Fibroblast of the aortic adventitia (primary cell): ENCODE results near the gene JAML. TPM values are rescaled to one million over a fixed set of nuclear protein-coding genes. Genes with fewer than 3 reads are reported as not detected.
A peak's percentile ranks its signal among the peaks of the same experiment; 100 is the strongest.

Source experiments
- DNase-seq: peaks from one replicate; pipeline ENCODE4 v3.0.0-alpha.2; 2010; ENCODE audit warnings: low read depth
- H3K4me3 ChIP-seq: 2 replicates; pipeline ENCODE4 v1.5.1; 2011; ENCODE audit warnings: low read depth, mild to moderate bottlenecking, control low read depth, low read length, moderate library complexity
- CTCF ChIP-seq: IDR thresholded peaks from 2 replicates; pipeline ENCODE4 v1.5.1; 2011; ENCODE audit warnings: mild to moderate bottlenecking, low read length, control low read depth, inconsistent platforms; ENCODE audit not compliant: insufficient read depth
- small RNA-seq: library from RNA; depleted of rRNA; stranded (forward); fragments of <200 nt; gene quantifications from one replicate; pipeline ENCODE3, GENCODE V24; 2012
- total RNA-seq: library from RNA; depleted of rRNA; stranded (reverse); fragments of >200 nt; gene quantifications from 2 replicates; pipeline ENCODE4 v1.2.3, GENCODE V29; 2012; ENCODE audit warnings: low replicate concordance

Gene JAML
- total RNA-seq, 1 donor, result not detected

- peak; percentile 91 for TF ChIP-seq CTCF
- DNase-seq, result peak; percentile 60
- peak overlapping the region; percentile 60 for H3K4me3 ChIP-seq
These were observed 79.3 kb downstream of the JAML start for GRCh38 chr11:118145285-118146227.

GRCh38 chr11:118144301-118145268 is 80.2 kb downstream of the JAML start:
- no peak for DNase-seq
- no peak for TF ChIP-seq CTCF
- no peak overlapping the region for H3K4me3 ChIP-seq

Small RNA genes lying within 50 kb of the gene (small RNA-seq; reads per million reads assigned to genes)
- not detected for gene HSPE1P18

Other genes with a start within 250 kb of the JAML start
- gene IL10RA, start 238.6 kb downstream of the JAML start, total RNA-seq, result not detected in 2 replicates
- not detected in 2 replicates for gene TMPRSS4, start 147.9 kb downstream of the JAML start, total RNA-seq
- not detected in 2 replicates for gene SMIM35, start 138.0 kb downstream of the JAML start, total RNA-seq
- under 0.01 and 0.25 TPM in 2 replicates for gene SCN4B, start 72.2 kb downstream of the JAML start, total RNA-seq
- gene SCN2B, start 48.4 kb downstream of the JAML start, total RNA-seq, result 0.33 TPM in 1 of 2 replicates, not detected in the other
- 0.41 and 0.45 TPM in 2 replicates for gene MPZL3, start 27.4 kb upstream of the JAML start, total RNA-seq
- 0.36 and 1.1 TPM in 2 replicates for gene MPZL2, start 39.3 kb upstream of the JAML start, total RNA-seq
- not detected in 2 replicates for gene CD3E, start 79.7 kb upstream of the JAML start, total RNA-seq
- not detected in 2 replicates for gene CD3D, start 117.7 kb upstream of the JAML start, total RNA-seq
- gene CD3G, start 119.3 kb upstream of the JAML start, total RNA-seq, result not detected in 2 replicates
- 25.7 and 74.8 TPM in 2 replicates for gene UBE4A, start 134.6 kb upstream of the JAML start, total RNA-seq
- 55.2 and 72.8 TPM in 2 replicates for gene ATP5MG, start 176.6 kb upstream of the JAML start, total RNA-seq
- gene KMT2A, start 211.5 kb upstream of the JAML start, total RNA-seq, result 38.9 and 49.8 TPM in 2 replicates